Fibroblast of villous mesenchyme (primary cell): Measurements from ENCODE around the gene TLE3. TPM values are rescaled to one million over a fixed set of nuclear protein-coding genes. Genes with fewer than 3 reads are reported as not detected.
A peak's percentile ranks its signal among the peaks of the same experiment; 100 is the strongest.

Source experiments
- DNase-seq: peaks from one replicate; pipeline ENCODE4 v3.0.0-alpha.2; 2010; ENCODE audit warnings: low read depth
- H3K4me3 ChIP-seq: 2 replicates; pipeline ENCODE4 v1.5.1; 2011; ENCODE audit warnings: low read depth, mild to moderate bottlenecking, low read length
- CTCF ChIP-seq: IDR thresholded peaks from 2 replicates; pipeline ENCODE4 v1.5.1; 2012; ENCODE audit warnings: low read depth, mild to moderate bottlenecking, low read length; ENCODE audit not compliant: insufficient read depth
- total RNA-seq: library from RNA; depleted of rRNA; stranded (reverse); fragments of >200 nt; gene quantifications from 2 replicates; pipeline ENCODE4 v1.2.3, GENCODE V29; 2012

The TLE3 gene
- total RNA-seq, 1 donor = 13.0 TPM

DNA sequence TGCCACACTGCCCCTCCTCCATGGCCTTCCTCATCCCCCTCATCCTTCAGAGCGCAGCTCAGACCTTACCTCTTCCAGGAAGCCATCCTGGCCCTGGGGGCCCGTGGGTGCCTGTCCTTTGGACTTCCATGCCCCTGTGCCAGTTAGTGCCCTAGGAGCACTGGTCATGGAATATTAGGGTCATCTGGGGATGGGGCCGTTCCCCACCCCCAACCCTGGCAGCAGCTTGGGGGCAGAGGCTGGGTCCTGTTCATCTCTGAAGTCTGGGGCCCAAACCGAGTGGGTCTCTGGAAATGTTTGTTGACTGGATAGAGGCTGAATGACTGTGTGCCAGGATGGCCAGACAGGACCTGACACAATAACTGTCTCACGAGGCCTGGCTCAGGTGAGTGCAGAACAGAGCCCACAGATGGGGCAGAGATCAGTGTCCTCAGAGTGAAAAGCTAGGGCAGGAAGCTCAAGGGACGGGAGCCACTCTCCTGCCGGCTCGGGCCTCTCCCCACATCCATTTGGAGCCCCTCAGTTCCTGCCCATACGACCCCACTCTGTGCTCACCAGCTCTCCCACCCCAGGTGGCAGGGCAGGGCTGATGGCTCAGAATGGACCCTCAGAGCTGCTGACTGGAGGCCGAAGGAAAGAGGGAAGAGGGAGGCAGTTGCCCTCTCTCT lies 62.5 kb downstream of the TLE3 start:
- TF ChIP-seq CTCF = no peak
- no peak overlapping the region for H3K4me3 ChIP-seq
- DNase-seq = no peak

DNA sequence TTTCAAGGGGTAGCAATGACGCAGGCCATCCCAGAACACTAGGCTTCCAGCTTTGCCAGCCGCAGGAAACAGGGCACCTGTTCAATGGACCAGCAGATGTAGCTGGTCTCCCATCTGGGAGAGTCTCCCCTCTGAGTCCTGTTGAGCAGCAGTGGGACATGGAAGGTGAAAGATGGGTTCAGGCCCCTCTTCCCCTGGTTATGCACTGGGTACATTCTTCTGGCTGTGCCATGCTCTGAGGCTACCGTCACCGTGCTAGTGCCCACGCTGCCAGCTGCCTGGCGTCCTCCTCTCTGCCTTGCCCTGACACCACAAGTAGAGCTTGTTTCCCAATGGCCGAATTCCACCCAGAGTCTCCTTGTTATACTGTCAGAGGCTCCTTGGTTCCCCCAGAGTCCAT lies 63.1 kb downstream of the TLE3 start:
- DNase-seq = no peak
- H3K4me3 ChIP-seq = no peak overlapping the region
- TF ChIP-seq CTCF = no peak

GRCh38 chr15:70034141-70034540 lies 63.6 kb downstream of the TLE3 start:
- no peak for TF ChIP-seq CTCF
- DNase-seq = no peak
- H3K4me3 ChIP-seq = no peak overlapping the region

DNA sequence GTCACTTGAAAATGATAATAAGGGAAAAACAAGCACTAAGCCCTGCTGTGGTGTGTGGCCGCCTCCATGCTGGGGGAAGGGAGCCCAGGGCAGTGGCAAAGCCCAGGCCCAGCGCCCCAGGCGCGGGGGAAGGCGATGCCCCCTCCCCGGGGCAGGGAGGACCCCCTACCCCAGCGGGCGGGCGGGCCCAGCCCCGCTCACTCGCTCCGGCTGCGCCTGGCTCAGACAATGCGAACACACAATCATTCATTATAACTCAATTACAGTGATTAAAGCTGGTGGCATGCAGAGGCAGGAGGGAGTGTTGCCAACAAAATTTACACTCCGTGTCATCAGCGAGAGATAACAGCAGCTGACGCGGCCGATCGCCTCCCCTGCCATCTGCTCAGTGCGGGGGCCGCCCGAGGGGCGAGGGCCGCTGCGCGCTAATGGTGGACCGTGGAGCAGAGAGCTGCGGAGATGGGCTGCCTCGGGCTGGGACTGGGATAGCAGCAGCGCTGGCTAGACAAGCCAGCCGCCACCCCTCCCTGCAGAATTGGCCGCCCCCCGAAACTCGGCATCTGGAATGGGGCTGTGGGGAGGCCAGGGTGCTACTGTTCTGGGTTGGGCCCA lies 64.1 kb downstream of the TLE3 start:
- no peak overlapping the region for H3K4me3 ChIP-seq
- no peak for TF ChIP-seq CTCF
- DNase-seq = peak; percentile 51

DNA sequence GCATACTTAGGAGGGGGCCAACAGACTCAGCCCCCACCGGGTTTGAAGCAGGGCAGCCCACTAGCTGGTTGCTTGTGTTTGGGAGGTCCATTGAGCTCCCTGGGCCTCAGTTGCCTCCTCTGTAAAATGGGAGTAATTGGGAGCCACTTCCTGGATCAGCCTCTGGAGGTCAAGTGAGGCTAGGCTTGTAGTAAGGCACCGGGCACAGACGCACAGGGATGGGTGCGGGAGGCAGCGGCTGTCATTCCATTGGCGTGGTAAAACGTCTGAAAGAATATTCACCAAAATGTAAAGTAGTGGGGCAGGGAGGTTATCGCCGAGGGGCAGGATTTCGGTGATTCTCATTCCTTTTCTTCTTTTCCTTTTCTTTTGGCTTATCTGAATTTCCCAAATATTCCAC lies 64.6 kb downstream of the TLE3 start:
- no peak for DNase-seq
- TF ChIP-seq CTCF = no peak
- no peak overlapping the region for H3K4me3 ChIP-seq

DNA sequence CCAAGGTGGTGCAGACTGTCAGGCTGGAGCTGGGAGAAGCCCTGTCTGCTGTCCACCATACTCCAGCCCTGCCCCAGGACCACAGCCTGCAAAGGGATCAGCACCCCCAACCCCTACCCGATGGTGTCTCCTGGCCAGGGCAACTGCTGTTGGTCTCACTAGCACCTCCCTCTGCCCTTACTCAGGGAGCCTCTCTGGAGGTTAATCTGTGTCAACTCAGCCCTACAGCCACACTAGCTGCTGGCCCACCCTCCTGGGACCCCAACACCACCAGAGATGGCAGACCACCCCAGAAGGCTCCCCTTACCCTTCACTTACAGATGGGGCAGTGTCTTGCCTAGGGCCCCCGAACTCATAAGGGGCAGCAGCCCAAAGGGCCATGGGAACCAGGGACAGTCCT lies 65.2 kb downstream of the TLE3 start:
- no peak overlapping the region for H3K4me3 ChIP-seq
- TF ChIP-seq CTCF = no peak
- no peak for DNase-seq

GRCh38 chr15:70031713-70032112 lies 66.0 kb downstream of the TLE3 start:
- DNase-seq = no peak
- no peak for TF ChIP-seq CTCF
- H3K4me3 ChIP-seq = no peak overlapping the region
